RWPE1 (cell line): ENCODE results near the gene SPATA2L.
"Not testable (repeated sequence)": the region's sequence is repeated elsewhere in the genome, so short reads cannot be mapped to it uniquely, and the experiment has no call there.

ENCODE experiments used
- CTCF ChIA-PET: fragments of 350-600 bp; sonication (Branson Sonifier 250); formaldehyde crosslinking; extraction: SDS; loops from one replicate; lab custom pipeline; 2021; lab: Yijun Ruan, JAX
- POLR2A ChIA-PET: fragments of 400-600 bp; formaldehyde crosslinking; extraction: SDS; loops from one replicate; lab custom pipeline; 2020; ENCODE audit warnings: antibody characterized with exemption; ENCODE audit not compliant: low non-redundant PET; lab: Yijun Ruan, JAX
- DNase-seq: peaks from one replicate; pipeline ENCODE4 v3.0.0; 2012; ENCODE audit warnings: low spot score
- H3K27ac ChIP-seq: fragments of 450-650 bp; 2 replicates; pipeline ENCODE4 v1.5.1; 2017
- CTCF ChIP-seq: fragments of 450-650 bp; conservative IDR thresholded peaks from 2 replicates; pipeline ENCODE4 v1.5.1; 2017; ENCODE audit warnings: low read depth, mild to moderate bottlenecking

The SPATA2L gene

GRCh38 chr16:89687092-89687940, 14.2 kb downstream of the SPATA2L start:
- DNase-seq = peak; percentile 32
- POLR2A ChIA-PET = interaction anchor here (1.2 to 2.0 kb wide), 2 partner anchors 9 to 16 kb away, joined by 3 to 5 read pairs; no protein-coding TSS in a partner anchor
- peak overlapping the region; percentile 92 for H3K27ac ChIP-seq
- no peak for TF ChIP-seq CTCF
- CTCF ChIA-PET = interaction anchor here (0.7 kb wide), 1 partner anchor 14 kb away, joined by 4 read pairs; the partner anchor contains the start of gene SPATA2L

GRCh38 chr16:89686520-89687091, 14.9 kb downstream of the SPATA2L start, which contains the start of gene CDK10:
Gene CDK10 (plus strand): TSS chr16:89686689. CDS start chr16:89686711, 22 bp downstream.
- DNase-seq = peak; percentile 96
- TF ChIP-seq CTCF = no peak
- POLR2A ChIA-PET = interaction anchor here (0.8 to 2.0 kb wide), 3 partner anchors 8 to 16 kb away, joined by 3 to 5 read pairs (median 4); no protein-coding TSS in a partner anchor
- H3K27ac ChIP-seq = peak within 1 kb of the TSS; percentile 92
- CTCF ChIA-PET = interaction anchor here (0.5 to 0.7 kb wide), 2 partner anchors 15 to 22 kb away, joined by 3 to 4 read pairs; partner anchors contain the start of gene SPATA2L

DNA sequence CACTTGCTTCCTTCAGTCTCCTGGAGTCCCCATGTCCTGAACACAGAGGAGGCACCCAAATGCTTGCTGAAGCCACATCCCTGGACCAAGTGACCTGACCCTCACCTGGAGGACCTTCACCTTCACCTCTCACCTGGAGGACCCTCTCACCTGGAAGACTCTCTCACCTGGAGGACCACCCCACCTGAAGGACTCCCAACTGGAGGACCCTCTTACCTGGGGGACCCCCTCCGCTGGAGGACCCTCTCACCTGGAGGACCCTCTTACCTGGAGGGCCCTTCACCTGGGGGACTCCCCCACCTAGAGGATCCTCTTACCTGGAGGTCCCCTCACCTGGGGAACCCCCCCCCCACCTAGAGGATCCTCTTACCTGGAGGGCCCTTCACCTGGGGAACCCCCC, 15.6 kb downstream of the SPATA2L start:
- POLR2A ChIA-PET = interaction anchor here (0.8 to 2.0 kb wide), 3 partner anchors 9 to 15 kb away, joined by 3 to 5 read pairs (median 4); no protein-coding TSS in a partner anchor
- CTCF ChIA-PET = no interaction called here
- DNase-seq = no peak
- TF ChIP-seq CTCF = no peak
- peak overlapping the region; percentile 92 for H3K27ac ChIP-seq

DNA sequence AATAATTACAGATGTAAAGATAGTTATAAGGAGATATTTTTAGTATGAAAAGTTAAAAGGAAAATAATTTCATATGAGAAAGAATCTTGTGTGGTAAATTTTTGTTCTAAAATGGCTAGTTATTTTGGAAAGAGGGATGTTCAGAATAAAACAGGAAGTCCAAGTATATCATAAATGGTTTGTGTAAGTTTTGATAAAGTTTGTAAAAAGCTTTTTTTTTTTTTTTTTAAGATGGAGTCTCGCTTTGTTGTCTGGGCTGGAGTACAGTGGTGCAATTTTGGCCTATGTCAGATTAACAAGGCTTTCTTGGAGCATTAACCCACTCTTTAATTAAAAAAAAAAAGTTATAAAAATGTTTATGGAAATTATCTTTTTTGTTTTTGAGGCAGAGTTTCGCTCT, 23.2 kb downstream of the SPATA2L start:
- POLR2A ChIA-PET = no interaction called here
- no peak for TF ChIP-seq CTCF
- no peak for DNase-seq
- CTCF ChIA-PET = interaction anchor here (0.6 kb wide), 1 partner anchor 108 kb away, joined by 3 read pairs; no protein-coding TSS in a partner anchor
- no peak overlapping the region for H3K27ac ChIP-seq

DNA sequence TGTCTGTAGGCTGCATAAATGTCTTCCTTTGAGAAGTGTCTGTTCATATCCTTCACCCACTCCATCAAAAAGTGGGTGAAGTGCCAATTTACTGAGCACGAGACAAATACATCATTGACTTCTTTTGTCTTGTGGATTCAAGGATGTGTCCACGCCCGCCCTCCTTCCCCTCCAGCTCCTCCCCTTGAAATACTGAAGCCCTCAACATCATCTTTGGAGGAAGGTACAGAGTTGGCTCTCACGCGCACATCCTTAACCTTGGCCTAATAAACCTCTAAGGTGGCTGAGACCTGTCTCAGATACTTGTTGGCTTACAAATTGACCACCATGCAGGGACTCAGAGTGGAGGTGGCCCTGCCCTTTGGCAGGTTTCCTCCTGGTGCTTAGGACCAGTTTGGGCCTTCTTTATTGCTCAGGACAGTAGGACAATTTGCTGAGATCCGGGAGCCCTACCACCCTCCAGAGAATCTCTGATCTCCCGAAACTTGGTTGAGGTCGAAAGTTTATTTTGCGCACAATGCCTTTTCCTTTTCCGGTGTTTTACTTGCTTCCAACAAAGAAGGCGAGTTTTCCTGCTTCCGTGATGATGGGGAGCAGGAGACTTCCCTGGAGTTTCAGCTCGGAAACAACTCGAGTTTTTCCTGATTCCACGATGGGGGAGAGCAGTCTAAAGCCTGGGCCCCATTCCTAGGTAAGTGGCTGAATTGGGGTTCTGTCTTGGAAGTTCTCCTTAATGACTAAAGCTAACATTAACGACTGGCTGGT, 29.1 kb downstream of the SPATA2L start:
- TF ChIP-seq CTCF = no peak
- CTCF ChIA-PET = interaction anchor here (0.6 kb wide), 1 partner anchor 113 kb away, joined by 5 read pairs; no protein-coding TSS in a partner anchor
- H3K27ac ChIP-seq = no peak overlapping the region
- POLR2A ChIA-PET = interaction anchor here (0.6 kb wide), 1 partner anchor 139 kb away, joined by 3 read pairs; no protein-coding TSS in a partner anchor
- DNase-seq = no peak

GRCh38 chr16:89671565-89671964, 29.9 kb downstream of the SPATA2L start:
- ChIA-PET POLR2A (interaction anchor here (0.5 to 1.4 kb wide), 4 partner anchors 15 to 410 kb away, joined by 3 to 5 read pairs (median 3); partner anchors contain the start of gene CDK10), CTCF (interaction anchor here (0.6 kb wide), 1 partner anchor 23 kb away, joined by 3 read pairs; no protein-coding TSS in a partner anchor)
- DNase-seq, H3K27ac ChIP-seq: not testable (repeated sequence)
